Right cardiac atrium (tissue), 5 donors: Measurements from ENCODE around the gene SYDE1. TPM values are rescaled to one million over a fixed set of nuclear protein-coding genes. Genes with fewer than 3 reads are reported as not detected.

Experiments used
- ATAC-seq, 2 donors: fragments of 200-7000 bp; cut with Tn5 transposase; one replicate each; pipeline versions ENCODE4 v1.8.0 to v1.9.1; 2020; ENCODE audit warnings: moderate library complexity in 2 of 2, mild to moderate bottlenecking in 1 of 2
- DNase-seq, 3 donors: peaks; one replicate each; pipeline ENCODE4 v3.0.0-alpha.2; 2020
- H3K27ac ChIP-seq: one replicate; pipeline ENCODE4 v1.5.1; 2013; ENCODE audit warnings: mild to moderate bottlenecking, low read length, control low read depth, moderate library complexity
- H3K27me3 ChIP-seq: one replicate; pipeline ENCODE4 v1.6.1; 2013; ENCODE audit not compliant: control insufficient read depth, insufficient read depth
- H3K4me1 ChIP-seq: one replicate; pipeline ENCODE4 v1.6.1; 2013; ENCODE audit warnings: low read length; ENCODE audit not compliant: control insufficient read depth, insufficient read depth
- H3K4me3 ChIP-seq: one replicate; pipeline ENCODE4 v1.5.1; 2013; ENCODE audit warnings: low read length, control low read depth
- H3K9me3 ChIP-seq: one replicate; pipeline ENCODE4 v1.6.1; 2013; ENCODE audit warnings: low read length; ENCODE audit not compliant: control insufficient read depth
- WGBS: extraction: QIAGEN DNeasy Blood & Tissue Kit; methylation state at CpG from one replicate; pipeline ENCODE4 v1.1.7; 2013; 5-methylcytosine and 5-hydroxymethylcytosine counted together
- intact Hi-C, 4 donors: fragments of 100-400 bp; cut with DNase I; formaldehyde crosslinking; loops; one replicate each; pipeline versions ENCODE4 v1.11.0 to v1.14.0; 2022 to 2023
- polyA plus RNA-seq: library from polyadenylated mRNA; stranded (reverse); fragments of 200-250 nt; gene quantifications from one replicate; pipeline ENCODE4 v1.2.3, GENCODE V29; 2013
- total RNA-seq, 4 donors: library from RNA; stranded (reverse); fragmentation: NEBNext Ultra II Directional; extraction: Animal tissue kit (Norgen Biotek cat#: 25700); gene quantifications; one replicate each; pipeline ENCODE4 v1.2.1, GENCODE V29; 2021
- donor health status: healthy with polysubstance abuse.
- donor health status: DM: no; HTN: yes; CAD: no.
- donor health status: DM: no; HTN: no; CAD: no.
- donor health status: DM: no; HTN: yes; CAD: no; lungs with severe emphysema.
- donor health status: DM: yes; HTN: yes; CAD: no.

Gene SYDE1
- total and polyA plus RNA-seq, 5 donors, result 11.3 to 20.9 (median 15.8) TPM

- no peaks in the 10 kb centered on the region for H3K9me3 ChIP-seq
- DNase-seq, result peak; percentile 99 to 100 (median 99)
- H3K27ac ChIP-seq, result peak overlapping the region; percentile 88
- under 1% methylated on average over 61 of the region's 61 CpGs for WGBS
- intact Hi-C loops, result no loop called here
- peak overlapping the region; percentile 59 for H3K4me3 ChIP-seq
- ATAC-seq, result peak; percentile 96 to 97
- peaks cover 6% of the 10 kb centered on the region for H3K4me1 ChIP-seq
- no peaks in the 10 kb centered on the region for H3K27me3 ChIP-seq
Observed at GRCh38 chr19:15125232-15126067, 18.2 kb downstream of the SYDE1 start.

GRCh38 chr19:15126131-15126910 lies 19.1 kb downstream of the SYDE1 start:
- no peaks in the 10 kb centered on the region for H3K9me3 ChIP-seq
- no peak for ATAC-seq
- intact Hi-C loops, result no loop called here
- H3K27me3 ChIP-seq, result no peaks in the 10 kb centered on the region
- peak overlapping the region; percentile 29 for H3K4me3 ChIP-seq
- 62% methylated on average over 2 of the region's 2 CpGs for WGBS
- DNase-seq, result no peak
- no peak overlapping the region for H3K27ac ChIP-seq
- peaks cover 6% of the 10 kb centered on the region for H3K4me1 ChIP-seq

GRCh38 chr19:15128162-15128770 lies 21.1 kb downstream of the SYDE1 start:
- H3K4me1 ChIP-seq, result peaks cover 6% of the 10 kb centered on the region
- no peaks in the 10 kb centered on the region for H3K9me3 ChIP-seq
- 80% methylated on average over 6 of the region's 6 CpGs for WGBS
- intact Hi-C loops, result no loop called here
- H3K4me3 ChIP-seq, result no peak overlapping the region
- ATAC-seq, result no peak
- DNase-seq, result no peak
- no peak overlapping the region for H3K27ac ChIP-seq
- no peaks in the 10 kb centered on the region for H3K27me3 ChIP-seq

- ATAC-seq (no peak), DNase-seq (no peak)
- no peak overlapping the region for H3K4me3 ChIP-seq
- H3K4me1 ChIP-seq, result no peaks in the 10 kb centered on the region
- H3K27me3 ChIP-seq, result no peaks in the 10 kb centered on the region
- no peak overlapping the region for H3K27ac ChIP-seq
- intact Hi-C loops, result no loop called here
- H3K9me3 ChIP-seq, result no peaks in the 10 kb centered on the region
- WGBS, result 74% methylated on average over 16 of the region's 16 CpGs
Observed at GRCh38 chr19:15129856-15130585, 22.8 kb downstream of the SYDE1 start.

GRCh38 chr19:15136234-15136954 lies 29.2 kb downstream of the SYDE1 start:
- DNase-seq, result no peak

GRCh38 chr19:15137777-15138176 lies 30.6 kb downstream of the SYDE1 start:
- no peak overlapping the region for H3K27ac ChIP-seq
- H3K4me3 ChIP-seq, result no peak overlapping the region
- no peaks in the 10 kb centered on the region for H3K27me3 ChIP-seq
- no peaks in the 10 kb centered on the region for H3K9me3 ChIP-seq
- intact Hi-C loops, result no loop called here
- ATAC-seq (no peak), DNase-seq (no peak)
- no peaks in the 10 kb centered on the region for H3K4me1 ChIP-seq

More at GRCh38 chr19:15136234-15136954, 29.2 kb downstream of the SYDE1 start:
- no peaks in the 10 kb centered on the region for H3K9me3 ChIP-seq
- WGBS, result 71% methylated on average over 2 of the region's 2 CpGs
- ATAC-seq, result no peak
- no peaks in the 10 kb centered on the region for H3K27me3 ChIP-seq
- H3K4me1 ChIP-seq, result no peaks in the 10 kb centered on the region
- intact Hi-C loops, result no loop called here
- no peak overlapping the region for H3K4me3 ChIP-seq
- no peak overlapping the region for H3K27ac ChIP-seq

GRCh38 chr19:15138427-15138826 lies 31.2 kb downstream of the SYDE1 start:
- intact Hi-C loops, result no loop called here

GRCh38 chr19:15141143-15141542 lies 33.9 kb downstream of the SYDE1 start:
- Histone ChIP-seq H3K27ac (no peak overlapping the region), H3K27me3 (no peaks in the 10 kb centered on the region), H3K9me3 (no peaks in the 10 kb centered on the region), H3K4me3 (no peak overlapping the region), H3K4me1 (no peaks in the 10 kb centered on the region)
- WGBS, result 96% methylated on average over 25 of the region's 25 CpGs
- ATAC-seq (no peak), DNase-seq (no peak)
- intact Hi-C loops, result no loop called here

More at GRCh38 chr19:15138427-15138826, 31.2 kb downstream of the SYDE1 start:
- H3K27me3 ChIP-seq, result no peaks in the 10 kb centered on the region
- ATAC-seq, result no peak
- H3K27ac ChIP-seq, result no peak overlapping the region
- no peak for DNase-seq
- no peaks in the 10 kb centered on the region for H3K9me3 ChIP-seq
- no peak overlapping the region for H3K4me3 ChIP-seq
- WGBS, result 84% methylated on average over 1 of the region's 1 CpG
- H3K4me1 ChIP-seq, result no peaks in the 10 kb centered on the region

- no peaks in the 10 kb centered on the region for H3K27me3 ChIP-seq
- no peak overlapping the region for H3K27ac ChIP-seq
- 68% methylated on average over 5 of the region's 5 CpGs for WGBS
- no peak for DNase-seq
- intact Hi-C loops, result no loop called here
- no peak overlapping the region for H3K4me3 ChIP-seq
- ATAC-seq, result no peak
- H3K9me3 ChIP-seq, result no peaks in the 10 kb centered on the region
- H3K4me1 ChIP-seq, result no peaks in the 10 kb centered on the region
Observed at GRCh38 chr19:15142313-15142712, 35.1 kb downstream of the SYDE1 start.

- no peak for DNase-seq
- intact Hi-C loops, result no loop called here
- 98% methylated on average over 1 of the region's 1 CpG for WGBS
Observed at GRCh38 chr19:15144046-15144646, 36.9 kb downstream of the SYDE1 start.

More at GRCh38 chr19:15144046-15144646, 36.9 kb downstream of the SYDE1 start:
- no peaks in the 10 kb centered on the region for H3K9me3 ChIP-seq
- H3K27me3 ChIP-seq, result no peaks in the 10 kb centered on the region
- no peak overlapping the region for H3K27ac ChIP-seq
- ATAC-seq, result no peak
- no peak overlapping the region for H3K4me3 ChIP-seq
- H3K4me1 ChIP-seq, result no peaks in the 10 kb centered on the region
